Stimulated activated CD4-positive, alpha-beta T cell treated with anti-CD3 and anti-CD28 coated beads, Interleukin-4, amount 100 ng/mL, for 4 hours (primary cell): ENCODE measurements around the gene BLVRA.
"Not testable (repeated sequence)": the region's sequence is repeated elsewhere in the genome, so short reads cannot be mapped to it uniquely, and the experiment has no call there.

ENCODE experiments used
- DNase-seq, 2 experiments: peaks; one replicate each; pipeline ENCODE4 v3.0.0-alpha.2; 2020

BLVRA gene, protein sequence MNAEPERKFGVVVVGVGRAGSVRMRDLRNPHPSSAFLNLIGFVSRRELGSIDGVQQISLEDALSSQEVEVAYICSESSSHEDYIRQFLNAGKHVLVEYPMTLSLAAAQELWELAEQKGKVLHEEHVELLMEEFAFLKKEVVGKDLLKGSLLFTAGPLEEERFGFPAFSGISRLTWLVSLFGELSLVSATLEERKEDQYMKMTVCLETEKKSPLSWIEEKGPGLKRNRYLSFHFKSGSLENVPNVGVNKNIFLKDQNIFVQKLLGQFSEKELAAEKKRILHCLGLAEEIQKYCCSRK

DNA sequence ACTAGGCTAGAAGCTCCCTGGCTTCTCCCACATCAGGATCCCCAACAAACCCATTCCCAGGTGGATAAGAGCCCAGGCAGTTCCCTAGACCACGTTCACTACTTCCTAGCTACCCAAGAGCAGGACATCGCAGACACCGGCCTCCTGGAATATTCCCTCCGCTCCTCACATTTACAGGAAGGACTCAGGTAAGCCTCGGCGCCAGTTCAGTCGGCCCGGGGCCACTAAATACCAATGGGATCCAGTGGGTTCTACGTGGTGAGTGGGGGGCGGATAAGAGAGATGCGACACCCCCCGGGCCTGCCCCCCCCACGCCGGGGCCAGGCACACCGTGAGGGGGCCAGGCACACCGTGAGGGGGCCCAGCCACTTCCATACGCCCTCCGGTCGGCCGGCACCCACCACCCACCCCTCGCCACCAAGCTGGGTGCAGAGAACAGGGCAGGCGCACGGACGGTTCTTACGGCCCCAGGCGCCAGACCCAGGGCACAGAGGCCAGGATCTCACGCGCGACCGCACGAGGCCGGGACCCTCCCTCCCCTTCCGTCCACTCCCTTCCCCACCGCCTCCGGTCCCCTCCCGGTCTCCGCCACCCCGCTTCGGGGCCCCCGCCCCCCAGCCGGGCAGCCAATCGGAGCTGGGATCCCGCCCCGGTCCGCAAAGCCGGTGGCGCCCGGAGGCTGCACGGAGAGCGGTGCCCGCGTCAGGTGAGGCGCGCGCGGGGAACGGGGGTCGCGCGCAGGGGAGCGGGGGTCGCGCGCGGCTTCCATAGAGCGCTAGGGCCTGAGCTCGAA, at the start of gene BLVRA:
Gene BLVRA, plus strand, starts transcription at position 652 of the 793 bp plus-strand sequence. CDS start 12,479 bp downstream, outside the sequence.
- DNase-seq, result peak; percentile 65

DNA sequence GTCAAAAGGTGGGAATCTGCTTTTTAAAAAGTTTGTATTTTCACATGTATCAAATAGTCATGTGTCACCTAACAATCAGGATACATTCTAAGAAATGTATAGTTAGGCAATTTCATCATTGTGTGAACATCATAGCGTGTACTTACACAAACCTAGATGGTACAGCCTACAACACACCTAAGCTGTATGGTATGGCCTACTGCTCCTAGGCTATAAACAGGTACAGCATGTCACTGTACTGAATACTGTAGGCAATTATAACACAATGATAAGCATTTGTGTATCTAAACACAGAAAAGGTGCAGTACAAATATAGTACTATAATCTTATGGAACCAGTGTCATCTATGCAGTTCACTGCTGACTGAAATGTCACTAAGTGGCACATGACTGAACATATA, 47.0 kb upstream of the BLVRA start:
- DNase-seq, result no peak

DNA sequence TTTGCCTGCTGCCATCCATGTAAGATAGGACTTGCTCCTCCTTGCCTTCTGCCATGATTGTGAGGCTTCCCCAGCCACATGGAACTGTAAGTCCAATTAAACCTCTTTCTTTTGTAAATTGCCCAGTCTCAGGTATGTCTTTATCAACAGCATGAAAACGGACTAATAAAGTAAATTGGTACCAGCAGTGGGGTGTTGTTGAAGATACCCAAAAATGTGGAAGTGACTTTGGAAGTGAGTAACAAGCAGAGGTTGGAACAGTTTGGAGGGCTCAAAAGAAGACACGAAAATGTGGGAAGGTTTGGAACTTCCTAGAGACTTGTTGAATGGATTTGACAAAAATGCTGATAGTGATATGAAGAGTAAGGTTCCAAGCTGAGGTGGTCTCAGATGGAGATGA, 42.5 kb upstream of the BLVRA start:
- DNase-seq, result not testable (repeated sequence)

DNA sequence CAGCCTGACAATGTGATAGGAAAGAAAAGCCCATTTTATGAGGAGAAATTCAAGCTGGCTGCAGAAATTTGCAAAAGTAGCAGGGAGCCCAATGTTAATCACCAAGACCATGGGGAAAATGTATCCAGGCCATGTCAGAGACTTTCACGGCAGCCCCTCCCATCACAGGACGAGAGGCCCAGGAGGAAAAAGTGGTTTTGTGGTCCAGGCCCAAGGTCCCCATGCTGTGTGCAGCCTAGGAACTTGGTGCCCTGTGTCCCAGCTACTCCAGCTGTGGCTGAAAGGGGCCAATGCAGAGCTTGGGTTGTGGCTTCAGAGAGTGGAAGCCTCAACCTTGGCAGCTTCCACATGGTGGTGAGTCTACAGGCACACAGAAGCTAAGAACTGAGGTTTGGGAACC, 41.9 kb upstream of the BLVRA start:
- no peak for DNase-seq

DNA sequence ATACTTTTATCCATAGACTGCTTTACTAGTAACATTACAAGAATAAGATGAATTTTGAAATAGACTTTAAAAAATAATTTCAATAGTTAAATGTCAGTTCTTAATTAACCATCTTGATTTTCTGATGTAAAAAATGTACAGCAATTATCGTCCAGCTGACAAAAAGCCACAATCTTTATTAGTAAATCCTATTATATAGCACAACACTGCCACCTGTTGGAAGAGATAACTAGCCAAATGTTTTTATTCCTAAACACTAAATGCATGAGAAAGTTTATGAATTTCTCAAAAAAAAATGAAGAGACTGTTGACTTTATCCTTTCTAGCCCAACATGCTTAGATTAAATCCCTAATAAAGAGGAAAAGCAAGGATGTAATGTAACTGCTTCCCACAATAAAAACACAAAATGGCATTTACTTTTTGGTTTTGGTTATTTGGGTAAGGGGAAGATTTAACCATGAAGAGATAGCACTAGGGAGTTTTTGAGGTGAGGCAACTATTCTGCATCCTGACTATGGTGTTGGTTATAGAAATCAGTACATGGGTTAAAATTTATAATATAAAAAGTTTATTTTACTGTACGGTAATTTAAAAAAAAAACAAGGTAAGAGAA, 37.2 kb upstream of the BLVRA start:
- no peak for DNase-seq

DNA sequence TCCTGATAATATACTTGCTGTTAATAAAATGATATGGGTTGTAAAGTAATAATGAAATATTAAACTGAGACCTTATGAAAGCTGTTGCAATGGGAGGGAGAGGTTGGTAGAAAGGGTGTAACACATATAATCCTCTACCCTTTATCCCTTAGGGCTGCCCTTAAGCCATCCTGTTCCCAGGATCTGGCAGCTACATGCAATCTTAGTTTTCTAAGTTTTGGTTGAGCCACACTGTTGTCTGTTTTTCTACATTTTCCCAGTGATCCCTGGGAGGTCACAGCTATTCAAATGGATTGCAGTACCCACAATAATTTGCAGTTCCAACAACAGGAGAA, 35.5 kb upstream of the BLVRA start:
- DNase-seq, result no peak

DNA sequence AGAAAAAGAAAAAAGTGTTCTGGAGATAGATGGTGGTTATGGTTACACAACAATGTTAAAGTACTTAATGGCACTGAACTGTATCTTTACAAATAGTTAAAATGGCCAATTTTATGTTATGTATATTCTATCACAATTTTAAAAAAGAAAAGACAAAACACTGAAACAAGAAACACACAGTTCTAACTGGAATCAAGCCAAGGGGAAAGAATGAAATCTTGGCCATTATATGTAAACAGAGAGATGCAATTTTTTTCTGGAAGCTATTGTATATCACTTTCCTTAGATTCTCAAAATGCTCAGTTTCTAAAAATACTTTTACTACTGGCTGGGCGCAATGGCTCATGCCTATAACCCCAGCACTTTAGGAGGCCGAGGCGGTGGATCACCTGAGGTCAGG, 33.2 kb upstream of the BLVRA start:
- no peak for DNase-seq

DNA sequence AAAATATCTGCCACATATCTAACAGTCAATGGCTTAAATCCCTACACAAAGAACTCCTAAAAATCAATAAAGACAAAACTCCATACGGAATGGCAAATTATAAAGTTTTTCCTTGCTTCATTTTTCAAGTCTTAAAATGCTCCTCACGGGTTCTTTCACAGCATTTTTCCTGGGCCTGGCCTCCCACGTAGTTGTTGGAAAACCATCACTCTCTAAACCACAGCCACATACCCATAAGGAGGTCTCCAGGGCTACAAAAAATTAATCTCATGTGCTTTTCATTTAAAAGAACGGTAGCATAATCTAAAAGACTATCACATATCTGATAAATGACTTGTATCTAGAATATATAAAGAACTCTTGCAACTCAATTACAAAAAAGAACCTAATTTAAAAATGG, 32.0 kb upstream of the BLVRA start:
- DNase-seq, result no peak

DNA sequence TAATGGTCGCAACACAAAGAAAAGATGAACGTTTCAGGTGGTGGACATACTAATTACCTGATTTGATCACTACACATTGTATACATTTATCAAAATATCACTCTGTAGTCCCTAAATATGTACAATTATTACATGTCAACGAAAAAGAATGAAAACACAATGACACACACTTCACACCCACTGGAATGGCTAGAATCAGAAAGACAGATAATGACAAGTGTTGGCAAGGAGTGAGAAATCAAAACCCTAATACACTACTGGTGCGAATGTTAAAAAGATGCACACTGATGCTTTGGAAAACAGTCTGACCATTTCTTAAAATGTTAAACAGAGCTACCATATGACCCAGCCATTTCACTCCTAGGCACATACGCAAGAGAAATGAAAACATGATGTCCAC, 31.5 kb upstream of the BLVRA start:
- DNase-seq, result no peak

DNA sequence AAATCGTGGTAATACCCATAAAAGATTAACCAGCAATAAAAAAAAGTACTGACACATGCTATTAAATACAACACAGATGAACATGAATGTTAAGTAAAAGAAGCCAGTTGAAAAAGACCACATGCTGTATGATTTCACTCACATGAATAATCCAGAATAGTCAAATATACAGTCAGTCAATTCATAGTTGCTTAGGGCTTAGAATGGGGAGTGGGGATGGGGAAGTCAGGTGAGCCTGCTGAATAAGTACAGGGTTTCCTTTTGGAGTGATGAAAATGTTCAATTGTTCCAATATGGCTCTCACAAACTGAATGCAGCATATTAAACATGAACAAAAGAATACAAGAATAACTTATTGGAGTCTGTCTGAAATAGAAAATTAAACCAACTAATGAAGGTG, 31.0 kb upstream of the BLVRA start:
- DNase-seq, result no peak

DNA sequence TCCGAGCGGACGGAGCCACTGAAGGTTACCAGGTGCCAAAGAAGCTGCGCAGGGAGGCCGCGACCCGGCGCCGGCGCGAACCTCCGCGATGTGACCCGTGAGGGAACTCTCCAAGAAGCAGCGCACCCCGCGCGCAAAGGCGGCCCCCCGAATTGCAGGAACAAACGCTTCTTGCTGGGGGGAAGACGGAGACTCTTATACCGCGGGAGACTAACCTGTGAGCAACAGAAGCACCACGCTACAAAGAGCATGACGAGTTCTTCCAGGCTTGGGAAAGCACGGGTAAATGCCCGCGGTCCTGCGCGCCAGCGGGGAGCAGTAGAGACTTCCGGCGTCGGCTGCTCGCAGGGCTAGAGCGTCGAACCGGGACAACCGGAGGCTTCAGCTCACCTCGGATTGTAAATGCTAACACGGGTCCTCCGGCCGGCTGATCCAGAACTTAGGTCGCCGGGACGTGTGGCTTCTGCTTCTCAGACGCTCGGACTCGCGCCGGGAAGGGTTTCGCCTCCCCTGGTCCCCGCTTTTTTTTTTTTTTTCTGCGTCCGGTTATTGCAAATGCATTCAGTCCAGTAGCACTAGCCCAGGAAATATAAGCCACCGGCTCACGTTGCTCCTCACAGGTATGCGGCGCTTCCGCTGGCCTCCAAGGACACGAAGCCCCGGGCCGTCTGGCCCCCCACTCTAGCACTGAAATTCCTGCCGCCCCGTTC, 29.1 kb upstream of the BLVRA start, which contains the start of gene COA1:
Gene COA1, minus strand, starts transcription at position 310 of the 710 bp plus-strand sequence. CDS start 80,909 bp downstream, outside the sequence.
- peak; percentile 77 to 82 for DNase-seq

DNA sequence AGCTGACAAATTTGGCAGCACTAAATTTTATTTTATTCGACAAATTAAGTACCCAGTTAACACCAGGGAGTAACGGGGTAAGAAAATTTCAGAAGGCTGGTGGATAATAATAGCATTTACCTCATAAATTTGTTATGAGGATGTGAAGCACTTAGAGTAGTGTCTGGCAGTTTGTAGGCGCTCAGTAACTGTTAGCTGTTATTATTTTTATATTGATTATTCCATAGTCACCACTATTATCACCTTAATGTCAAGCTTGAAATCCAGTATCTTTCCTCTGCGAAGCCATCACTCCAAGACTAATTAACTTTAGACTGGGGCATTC, 28.6 kb upstream of the BLVRA start:
- DNase-seq, result no peak

DNA sequence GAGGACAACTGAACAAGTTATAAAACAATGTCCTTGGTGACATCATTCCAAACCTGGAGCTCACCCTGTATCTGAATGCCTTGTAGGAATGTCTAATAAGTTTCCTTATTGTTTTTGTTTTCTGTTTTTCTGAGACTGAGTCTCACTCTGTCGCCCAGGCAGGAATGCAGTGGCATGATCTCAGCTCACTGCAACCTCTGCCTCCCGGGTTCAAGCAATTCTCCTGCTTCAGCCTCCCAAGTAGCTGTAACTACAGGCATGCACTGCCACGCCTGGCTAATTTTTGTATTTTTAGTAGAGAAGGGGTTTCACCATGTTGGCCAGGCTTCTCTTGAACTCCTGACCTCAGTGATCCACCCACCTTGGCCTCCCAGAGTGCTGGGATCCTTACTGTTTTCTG, 27.0 kb upstream of the BLVRA start:
- not testable (repeated sequence) for DNase-seq

DNA sequence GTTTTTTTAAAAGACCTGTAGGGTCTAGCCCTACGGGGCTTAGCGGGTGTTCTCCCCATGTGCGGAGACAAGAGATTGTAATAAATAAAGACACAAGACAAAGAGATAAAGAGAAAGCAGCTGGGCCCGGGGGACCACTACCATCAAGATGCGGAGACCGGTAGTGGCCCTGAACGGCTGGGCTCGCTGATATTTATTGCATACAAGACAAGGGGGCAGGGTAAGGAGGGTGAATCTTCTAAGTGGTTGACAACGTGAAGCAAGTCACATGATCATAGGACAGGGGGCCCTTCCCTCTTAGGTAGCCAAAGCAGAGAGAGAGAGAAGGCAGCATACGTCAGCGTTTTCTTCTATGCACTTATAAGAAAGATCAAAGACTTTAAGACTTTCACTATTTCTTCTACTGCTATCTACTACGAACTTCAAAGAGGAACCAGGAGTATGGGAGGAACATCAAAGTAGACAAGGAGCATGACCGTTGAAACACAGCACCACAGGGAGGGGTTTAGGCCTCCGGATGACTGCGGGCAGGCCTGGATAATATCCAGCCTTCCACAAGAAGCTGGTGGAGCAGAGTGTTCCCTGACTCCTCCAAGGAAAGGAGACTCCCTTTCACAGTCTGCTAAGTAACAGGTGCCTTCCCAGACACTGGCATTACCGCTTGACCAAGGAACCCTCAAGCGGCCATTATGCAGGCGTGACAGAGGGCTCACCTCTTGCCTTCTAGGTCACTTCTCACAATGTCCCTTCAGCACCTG, 23.7 kb upstream of the BLVRA start:
- DNase-seq, result not testable (repeated sequence)

DNA sequence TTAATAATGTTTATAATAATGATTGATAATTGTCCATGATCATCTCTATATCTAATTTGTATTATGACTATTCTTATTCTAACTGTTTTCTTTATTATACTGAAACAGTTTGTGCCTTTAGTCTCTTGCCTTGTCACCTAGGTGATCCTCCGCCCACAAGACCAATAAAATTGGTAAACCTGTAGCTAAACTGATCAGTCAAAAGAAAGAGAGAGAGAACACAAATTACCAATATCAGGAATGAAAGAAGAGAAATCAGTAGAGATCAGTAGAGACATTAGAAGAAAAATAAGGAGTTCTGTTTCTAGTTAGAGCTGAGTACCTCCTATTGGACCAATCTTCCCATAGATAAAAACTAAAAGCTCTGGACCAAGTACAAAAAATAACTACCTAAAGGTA, 23.1 kb upstream of the BLVRA start:
- DNase-seq, result no peak

DNA sequence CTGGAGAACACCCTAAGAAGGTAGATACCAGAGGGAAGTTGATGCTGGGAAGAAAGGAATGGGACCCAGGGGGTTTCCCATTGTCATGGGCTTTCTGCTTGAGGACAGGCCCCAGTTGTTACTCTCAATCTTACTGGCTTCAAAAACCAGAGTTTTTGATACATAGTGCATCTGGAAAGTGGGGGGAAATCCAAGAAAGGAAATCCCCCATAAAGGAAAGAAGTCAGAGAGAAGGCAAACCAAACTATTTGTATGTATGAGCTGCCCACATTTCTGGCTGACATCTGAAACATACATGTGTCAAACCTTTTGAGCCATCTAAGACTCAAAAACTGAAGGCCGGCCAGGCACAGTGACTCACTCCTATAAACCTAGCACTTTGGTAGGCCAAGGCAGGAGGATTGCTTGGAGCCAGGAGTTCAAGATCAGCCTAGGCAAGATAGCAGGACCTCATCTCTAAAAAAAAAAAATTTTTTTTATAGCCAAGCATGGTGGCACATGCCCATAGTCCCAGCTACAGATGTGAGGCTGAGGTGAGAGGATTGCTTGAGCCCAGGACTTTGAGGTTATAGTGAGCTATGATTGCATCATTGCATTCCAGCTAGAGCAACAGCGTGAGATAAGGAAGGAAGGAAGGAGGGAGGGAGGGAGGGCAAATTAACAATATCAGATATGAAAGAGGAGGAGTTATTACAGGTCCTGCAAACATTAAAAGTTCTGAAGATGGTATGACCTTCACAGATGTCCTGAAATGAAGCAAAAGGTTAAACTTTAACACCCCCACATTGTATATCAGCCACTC, 22.5 kb upstream of the BLVRA start:
- DNase-seq, result no peak

DNA sequence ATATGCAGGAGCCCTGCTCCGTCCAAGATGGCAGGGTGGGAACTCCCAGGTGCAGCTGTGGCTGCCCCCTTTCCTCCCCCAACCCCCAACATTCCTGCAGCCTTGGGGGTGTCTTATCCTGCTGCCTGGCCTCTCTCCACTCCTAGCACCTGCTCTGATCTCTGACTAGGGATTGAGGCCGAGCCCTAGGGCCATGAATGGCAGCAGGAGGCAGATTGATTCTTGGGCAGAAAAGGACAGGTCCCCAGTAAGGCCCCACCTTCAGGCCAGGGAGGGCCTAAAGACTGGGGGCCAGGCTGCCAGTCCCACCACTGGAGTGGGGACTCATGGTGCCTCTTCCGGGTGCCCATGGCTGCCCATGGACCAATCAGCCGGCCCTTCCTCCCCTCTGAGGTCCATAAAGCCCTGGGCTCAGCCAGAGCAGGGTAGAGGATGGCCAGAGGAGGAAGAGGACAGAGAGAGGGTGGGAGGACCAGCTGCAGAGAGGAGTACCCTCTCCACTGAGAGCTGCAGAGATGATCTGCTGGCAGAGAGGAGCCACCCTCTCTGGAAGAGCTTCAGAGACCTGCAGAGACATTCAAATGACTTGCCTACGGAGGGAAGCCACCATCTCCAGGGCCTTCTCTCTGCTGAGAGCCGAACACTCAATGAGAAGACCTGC, 20.9 kb upstream of the BLVRA start:
- no peak for DNase-seq

DNA sequence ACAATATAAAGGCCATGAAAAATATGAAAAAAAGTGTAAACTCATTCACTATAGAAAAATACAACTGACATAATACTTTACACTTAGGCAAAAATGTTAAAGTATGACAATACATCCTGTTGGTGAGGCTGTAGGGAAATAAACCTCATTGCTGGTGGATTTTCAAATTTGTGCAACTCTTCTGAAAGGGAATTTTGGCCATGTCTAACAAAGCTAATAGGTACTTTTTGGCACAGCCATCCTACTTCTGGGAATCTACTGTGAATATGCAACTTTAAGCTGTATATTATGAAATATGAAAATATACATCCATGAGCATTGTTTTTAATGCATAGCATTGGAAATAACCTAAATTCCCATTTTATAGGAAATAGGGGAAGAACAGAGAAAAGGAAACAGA, 15.8 kb upstream of the BLVRA start:
- no peak for DNase-seq

DNA sequence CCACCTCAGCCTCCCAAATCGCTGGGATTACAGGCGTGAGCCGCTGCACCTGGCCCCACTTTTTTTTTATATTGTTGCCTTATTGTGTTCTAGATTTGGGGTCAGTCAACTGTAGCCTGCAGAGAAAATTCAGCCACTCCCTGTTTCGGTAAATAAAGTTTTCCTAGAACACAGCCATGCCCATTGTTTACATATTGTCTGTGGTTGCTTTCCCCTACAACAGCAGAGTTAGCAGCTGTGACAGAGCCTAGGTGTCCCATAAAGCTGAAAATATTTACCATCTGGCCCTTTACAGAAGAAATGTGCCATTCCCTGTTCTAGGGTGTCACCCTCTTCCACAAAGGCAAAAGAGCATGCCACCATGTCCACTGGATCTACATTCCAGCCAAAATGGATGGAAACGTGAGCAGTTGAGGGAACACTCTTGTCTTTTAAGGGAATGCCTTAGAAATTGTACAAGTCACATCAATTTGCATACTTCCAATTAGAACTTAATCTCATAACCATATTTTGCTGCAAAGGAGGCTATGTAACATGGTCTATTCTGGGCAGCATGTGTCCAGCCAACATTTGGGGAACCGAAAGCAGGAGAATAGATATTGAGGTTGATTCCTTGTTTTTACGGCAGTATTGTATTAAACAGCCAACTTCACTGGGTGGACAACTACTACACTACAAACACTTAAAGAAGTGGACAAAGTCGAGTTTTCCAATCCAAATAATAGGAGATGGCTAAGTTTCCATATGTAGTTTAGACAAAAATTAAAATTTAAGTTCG, 11.0 kb upstream of the BLVRA start:
- DNase-seq, result no peak

DNA sequence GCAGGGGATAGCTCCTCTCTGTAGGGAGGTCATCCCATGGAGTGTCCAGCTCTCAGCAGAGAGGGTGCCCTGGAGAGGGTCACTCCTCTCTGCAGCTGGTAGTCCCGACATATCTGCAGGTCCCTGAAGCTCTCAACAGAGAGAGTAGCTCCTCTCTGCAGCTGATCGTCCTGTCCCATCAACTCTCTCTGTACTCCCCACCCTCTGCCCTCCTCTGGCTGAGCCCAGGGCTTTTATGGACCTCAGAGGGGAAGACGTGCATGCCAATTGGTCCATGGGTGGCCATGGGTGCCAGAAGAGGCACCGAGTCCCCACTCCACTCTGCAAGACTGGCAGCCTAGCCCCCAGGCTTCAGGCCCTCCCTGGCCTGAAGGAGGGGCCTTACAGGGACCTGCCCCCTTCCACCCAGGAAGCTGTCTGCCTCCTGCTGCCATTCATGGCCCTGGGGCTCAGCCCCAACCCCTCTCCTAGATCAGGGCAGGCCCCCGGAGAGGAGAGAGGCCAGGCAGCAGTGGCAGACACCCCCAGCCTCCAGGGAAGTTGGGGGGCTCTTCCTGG, 9.0 kb upstream of the BLVRA start:
- DNase-seq, result no peak
